Astrocyte (in vitro differentiated cells and primary cell): Measurements from ENCODE around the gene TAOK2. TPM values are rescaled to one million over a fixed set of nuclear protein-coding genes. Genes with fewer than 3 reads are reported as not detected.

Experiments
- DNase-seq: peaks from one replicate; pipeline ENCODE4 v3.0.0-alpha.2; 2010; ENCODE audit warnings: low read depth
- FAIRE-seq: peaks from 2 replicates; lab custom pipeline; 2011; peaks lifted over from hg19 to GRCh38; lab: Jason Lieb, UNC
- H2AFZ ChIP-seq: 2 replicates; pipeline ENCODE4 v1.6.0; 2012; ENCODE audit warnings: low read depth, low read length, inconsistent platforms
- H3K27ac ChIP-seq: 2 replicates; pipeline ENCODE4 v1.5.1; 2011; ENCODE audit warnings: low read depth, low read length, inconsistent platforms
- H3K27me3 ChIP-seq: 2 replicates; pipeline ENCODE4 v1.6.0; 2011; ENCODE audit warnings: low read length, inconsistent platforms; ENCODE audit not compliant: insufficient read depth
- H3K36me3 ChIP-seq: 2 replicates; pipeline ENCODE4 v1.5.1; 2011; ENCODE audit warnings: low read length, inconsistent platforms; ENCODE audit not compliant: insufficient read depth
- H3K4me1 ChIP-seq: 2 replicates; pipeline ENCODE4 v1.5.1; 2011; ENCODE audit warnings: low read length, inconsistent platforms; ENCODE audit not compliant: insufficient read depth
- H3K4me2 ChIP-seq: 2 replicates; pipeline ENCODE4 v1.6.0; 2012; ENCODE audit warnings: low read length, inconsistent platforms
- H3K4me3 ChIP-seq: 2 replicates; pipeline ENCODE4 v1.5.1; 2011; ENCODE audit warnings: low read depth, mild to moderate bottlenecking, low read length, inconsistent platforms; ENCODE audit not compliant: insufficient read depth
- H3K79me2 ChIP-seq: 2 replicates; pipeline ENCODE4 v1.6.0; 2012; ENCODE audit warnings: mild to moderate bottlenecking, low read length, inconsistent platforms; ENCODE audit not compliant: insufficient read depth
- H3K9ac ChIP-seq: 2 replicates; pipeline ENCODE4 v1.6.0; 2012; ENCODE audit warnings: mild to moderate bottlenecking, low read length, inconsistent platforms
- H3K9me3 ChIP-seq: 2 replicates; pipeline ENCODE4 v1.5.1; 2012; ENCODE audit warnings: low read depth, mild to moderate bottlenecking, low read length, inconsistent platforms; ENCODE audit not compliant: insufficient read depth
- H4K20me1 ChIP-seq: 2 replicates; pipeline ENCODE4 v1.6.0; 2012; ENCODE audit warnings: low read length, inconsistent platforms; ENCODE audit not compliant: insufficient read depth
- H3K27ac Mint-ChIP-seq: one replicate; pipeline ENCODE4 v1.8.0; 2021; ENCODE audit warnings: mild to moderate bottlenecking, mixed read lengths; ENCODE audit not compliant: unreplicated experiment
- H3K27me3 Mint-ChIP-seq: one replicate; pipeline ENCODE4 v1.8.0; 2021; ENCODE audit warnings: low read depth, mixed read lengths; ENCODE audit not compliant: unreplicated experiment
- H3K36me3 Mint-ChIP-seq: one replicate; pipeline ENCODE4 v1.8.0; 2021; ENCODE audit warnings: low read depth, mixed read lengths; ENCODE audit not compliant: unreplicated experiment
- H3K4me1 Mint-ChIP-seq: one replicate; pipeline ENCODE4 v1.8.0; 2021; ENCODE audit warnings: low read depth, mixed read lengths; ENCODE audit not compliant: unreplicated experiment
- H3K4me3 Mint-ChIP-seq: one replicate; pipeline ENCODE4 v1.8.0; 2021; ENCODE audit warnings: mild to moderate bottlenecking, moderate library complexity, mixed read lengths; ENCODE audit not compliant: unreplicated experiment
- H3K9me3 Mint-ChIP-seq: one replicate; pipeline ENCODE4 v1.8.0; 2021; ENCODE audit warnings: mild to moderate bottlenecking, mixed read lengths; ENCODE audit not compliant: unreplicated experiment
- CTCF ChIP-seq: IDR thresholded peaks from 2 replicates; pipeline ENCODE4 v1.5.1; 2011; ENCODE audit warnings: low read depth, mild to moderate bottlenecking, inconsistent platforms, low read length, moderate library complexity; ENCODE audit not compliant: insufficient read depth
- EZH2 ChIP-seq: IDR thresholded peaks from 2 replicates; pipeline ENCODE4 v1.6.1; 2012; ENCODE audit warnings: mild to moderate bottlenecking, low read length, inconsistent platforms; ENCODE audit not compliant: insufficient read depth
- total RNA-seq: library from RNA; stranded (reverse); gene quantifications from 2 replicates; pipeline ENCODE4 v1.2.1, GENCODE V29; 2021

The TAOK2 gene
- total RNA-seq, 1 donor from 2014 or later, result 55.9 TPM

GRCh38 chr16:29991571-29991904, 17.9 kb downstream of the TAOK2 start:
- Histone ChIP-seq H4K20me1 (peaks cover 27% of the 10 kb centered on the region), H3K36me3 (peaks cover 21% of the 10 kb centered on the region), H3K9me3 (no peaks in the 10 kb centered on the region), H3K9ac (no peak overlapping the region), H3K27ac (no peak overlapping the region), H3K27me3 (no peaks in the 10 kb centered on the region), H2AFZ (no peak overlapping the region), H3K4me3 (no peak overlapping the region), H3K4me1 (peaks cover 12% of the 10 kb centered on the region), H3K79me2 (peaks cover 5% of the 10 kb centered on the region), H3K4me2 (no peak overlapping the region)
- no peak overlapping the region for H3K27ac Mint-ChIP-seq
- H3K9me3 Mint-ChIP-seq, result no peaks in the 10 kb centered on the region
- no peaks in the 10 kb centered on the region for H3K27me3 Mint-ChIP-seq
- peaks cover 17% of the 10 kb centered on the region for H3K36me3 Mint-ChIP-seq
- TF ChIP-seq CTCF (no peak), EZH2 (no peak)
- no peak overlapping the region for H3K4me3 Mint-ChIP-seq
- DNase-seq (no peak), FAIRE-seq (no peak)
- H3K4me1 Mint-ChIP-seq, result peaks cover 4% of the 10 kb centered on the region

DNA sequence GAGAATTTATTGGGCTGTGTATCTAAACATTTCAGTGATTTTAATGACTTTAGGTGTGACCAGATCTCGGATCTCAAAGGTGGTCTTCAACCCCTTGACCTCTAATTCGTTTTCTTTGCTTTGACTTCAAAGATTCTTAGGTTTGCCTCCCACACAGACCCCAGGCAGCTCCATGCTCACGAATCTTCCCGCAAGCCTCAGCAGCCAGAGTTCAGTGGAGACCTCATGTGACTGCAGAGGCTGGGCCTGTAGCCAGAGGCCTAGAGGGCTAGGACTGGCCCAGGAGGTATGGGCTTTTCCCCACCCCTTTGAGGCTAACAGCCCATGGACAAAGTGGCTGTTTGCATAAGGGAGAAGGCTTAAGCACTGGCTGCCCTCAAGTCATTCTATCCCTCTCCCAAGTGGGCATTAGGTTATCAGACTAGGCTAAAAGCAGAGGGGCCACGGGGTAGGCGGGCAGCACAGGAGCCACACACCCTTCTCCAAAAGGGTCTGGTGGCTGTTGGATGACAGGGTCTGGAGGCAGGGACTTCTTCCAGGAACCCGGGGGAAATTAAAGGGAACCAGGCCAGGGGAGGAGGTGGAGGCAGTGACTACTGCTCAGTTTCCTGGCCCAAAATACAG, 18.8 kb downstream of the TAOK2 start:
- Histone ChIP-seq H3K4me1 (peaks cover 12% of the 10 kb centered on the region), H2AFZ (no peak overlapping the region), H3K79me2 (peaks cover 11% of the 10 kb centered on the region), H4K20me1 (peaks cover 27% of the 10 kb centered on the region), H3K27me3 (no peaks in the 10 kb centered on the region), H3K27ac (no peak overlapping the region), H3K36me3 (peaks cover 21% of the 10 kb centered on the region), H3K4me3 (no peak overlapping the region), H3K4me2 (no peak overlapping the region), H3K9ac (no peak overlapping the region), H3K9me3 (no peaks in the 10 kb centered on the region)
- Mint-ChIP-seq H3K27ac (peak overlapping the region; percentile 80), H3K9me3 (no peaks in the 10 kb centered on the region), H3K27me3 (no peaks in the 10 kb centered on the region), H3K4me1 (peaks cover 8% of the 10 kb centered on the region), H3K36me3 (peaks cover 17% of the 10 kb centered on the region), H3K4me3 (peak overlapping the region; percentile 45)
- no peak for TF ChIP-seq EZH2
- TF ChIP-seq CTCF, result no peak
- FAIRE-seq (no peak), DNase-seq (no peak)

GRCh38 chr16:29993191-29993902, 19.7 kb downstream of the TAOK2 start:
- Histone ChIP-seq H3K4me2 (no peak overlapping the region), H3K4me1 (peaks cover 12% of the 10 kb centered on the region), H3K9me3 (no peaks in the 10 kb centered on the region), H2AFZ (no peak overlapping the region), H3K4me3 (no peak overlapping the region), H3K27ac (no peak overlapping the region), H3K79me2 (peaks cover 16% of the 10 kb centered on the region), H3K36me3 (peaks cover 23% of the 10 kb centered on the region), H3K9ac (no peak overlapping the region), H4K20me1 (peaks cover 21% of the 10 kb centered on the region), H3K27me3 (no peaks in the 10 kb centered on the region)
- DNase-seq (no peak), FAIRE-seq (no peak)
- H3K27me3 Mint-ChIP-seq, result no peaks in the 10 kb centered on the region
- TF ChIP-seq CTCF (no peak), EZH2 (no peak)
- H3K36me3 Mint-ChIP-seq, result peaks cover 13% of the 10 kb centered on the region
- H3K4me3 Mint-ChIP-seq, result no peak overlapping the region
- H3K27ac Mint-ChIP-seq, result no peak overlapping the region
- H3K9me3 Mint-ChIP-seq, result no peaks in the 10 kb centered on the region
- H3K4me1 Mint-ChIP-seq, result peaks cover 8% of the 10 kb centered on the region
